GM12873 (cell line): Measurements from ENCODE around the gene BCAN.

ENCODE experiments used
- TF ChIP-seq, protein P1 (sequence below): IDR thresholded peaks from 2 replicates; pipeline ENCODE4 v1.5.1; 2012; ENCODE audit warnings: low read depth, mild to moderate bottlenecking, moderate library complexity, low read length, control low read depth; ENCODE audit not compliant: insufficient read depth; ENCODE audit errors: missing control alignments

The BCAN gene

GRCh38 chr1:156677616-156678596, 36.0 kb downstream of the BCAN start:
- TF ChIP-seq, protein P1, sequence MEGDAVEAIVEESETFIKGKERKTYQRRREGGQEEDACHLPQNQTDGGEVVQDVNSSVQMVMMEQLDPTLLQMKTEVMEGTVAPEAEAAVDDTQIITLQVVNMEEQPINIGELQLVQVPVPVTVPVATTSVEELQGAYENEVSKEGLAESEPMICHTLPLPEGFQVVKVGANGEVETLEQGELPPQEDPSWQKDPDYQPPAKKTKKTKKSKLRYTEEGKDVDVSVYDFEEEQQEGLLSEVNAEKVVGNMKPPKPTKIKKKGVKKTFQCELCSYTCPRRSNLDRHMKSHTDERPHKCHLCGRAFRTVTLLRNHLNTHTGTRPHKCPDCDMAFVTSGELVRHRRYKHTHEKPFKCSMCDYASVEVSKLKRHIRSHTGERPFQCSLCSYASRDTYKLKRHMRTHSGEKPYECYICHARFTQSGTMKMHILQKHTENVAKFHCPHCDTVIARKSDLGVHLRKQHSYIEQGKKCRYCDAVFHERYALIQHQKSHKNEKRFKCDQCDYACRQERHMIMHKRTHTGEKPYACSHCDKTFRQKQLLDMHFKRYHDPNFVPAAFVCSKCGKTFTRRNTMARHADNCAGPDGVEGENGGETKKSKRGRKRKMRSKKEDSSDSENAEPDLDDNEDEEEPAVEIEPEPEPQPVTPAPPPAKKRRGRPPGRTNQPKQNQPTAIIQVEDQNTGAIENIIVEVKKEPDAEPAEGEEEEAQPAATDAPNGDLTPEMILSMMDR, result peak; percentile 87

GRCh38 chr1:156680056-156680455, 38.1 kb downstream of the BCAN start:
- TF ChIP-seq, protein P1, result no peak

- TF ChIP-seq, protein P1, result no peak
These were observed 39.5 kb downstream of the BCAN start for GRCh38 chr1:156681196-156681960.

GRCh38 chr1:156682166-156682890, 40.4 kb downstream of the BCAN start:
- TF ChIP-seq, protein P1, result no peak

DNA sequence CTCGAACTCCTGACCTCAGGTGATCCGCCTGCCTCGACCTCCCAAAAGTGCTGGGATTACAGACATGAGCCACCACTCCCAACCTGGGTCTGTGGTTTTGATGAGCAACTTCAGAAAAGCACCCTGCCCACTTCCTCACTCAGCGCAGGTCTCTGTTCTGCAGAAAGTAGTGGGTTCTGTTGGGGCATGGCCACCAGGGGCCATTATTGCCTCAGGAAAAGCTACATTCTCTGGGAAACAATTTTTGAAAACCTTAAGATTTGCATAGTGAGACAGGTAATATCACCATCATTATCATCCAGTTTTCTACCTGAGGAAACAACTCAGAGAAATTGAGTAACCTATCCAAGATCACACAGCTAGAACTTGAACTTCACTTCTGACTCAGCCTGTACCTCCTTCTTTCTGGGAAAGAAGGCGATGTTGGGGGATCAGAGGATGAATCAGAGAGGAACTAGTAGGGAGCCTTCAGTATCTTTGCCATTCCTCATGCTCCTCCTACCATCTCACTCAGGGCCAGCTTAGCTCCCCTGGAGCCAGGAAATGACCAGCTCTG, 42.4 kb downstream of the BCAN start:
- TF ChIP-seq, protein P1, result peak; percentile 31

DNA sequence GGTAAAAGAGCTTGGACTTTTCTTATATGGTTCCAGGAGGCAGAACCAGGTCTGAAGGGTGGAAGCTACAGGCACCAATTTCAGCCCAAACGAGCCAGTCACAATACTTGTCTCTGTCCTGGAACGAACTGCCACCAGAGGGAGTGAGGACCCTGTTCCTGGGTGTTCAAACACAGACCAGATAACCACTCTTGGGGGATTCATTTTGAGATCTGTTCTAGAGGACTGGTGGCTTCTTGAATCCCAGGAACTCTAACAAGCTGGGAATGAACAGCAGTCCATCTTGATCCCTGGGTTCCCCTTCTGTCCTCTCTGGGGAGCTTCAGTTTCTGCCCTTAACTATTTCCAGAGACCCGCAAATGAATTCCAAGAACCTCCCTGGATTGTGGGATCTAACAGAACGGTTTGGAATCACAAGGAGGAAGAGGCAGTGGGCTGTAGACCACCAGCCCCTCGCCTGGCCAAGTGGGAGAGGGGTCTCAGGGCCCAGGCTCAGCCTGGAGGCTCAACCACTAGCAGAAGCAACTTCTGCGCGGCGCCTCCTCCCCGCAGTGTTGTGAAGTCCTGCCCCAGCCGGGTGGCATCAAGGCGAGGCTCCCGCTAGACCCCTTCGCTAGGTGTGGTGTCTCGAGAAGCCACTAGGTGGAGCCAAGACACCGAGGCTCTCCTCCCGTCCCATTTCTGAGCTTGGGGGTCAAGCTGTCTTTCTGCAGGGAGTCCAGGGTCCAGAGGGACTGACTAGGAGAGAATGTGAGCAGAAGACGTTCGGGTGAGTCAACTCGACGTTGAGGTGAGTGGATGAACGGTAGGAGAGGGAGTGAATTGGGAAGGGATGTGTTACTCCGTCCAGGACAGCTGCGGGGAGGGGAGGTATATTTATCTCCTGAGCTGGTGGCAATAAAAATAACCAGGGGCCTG, 47.4 kb downstream of the BCAN start:
- TF ChIP-seq, protein P1, result peak; percentile 98
